Transverse colon (tissue), 3 donors: ENCODE data around the gene RNF166.

ENCODE experiments used
- CTCF ChIP-seq, 5 experiments: fragments of 200-600 bp in 3 of 5; fragments of 450-650 bp in 2 of 5; sonication (generic) in 3 of 5; IDR thresholded peaks; 1 replicate in 2 of 5; 2 replicates in 3 of 5; pipeline ENCODE4 v1.5.1; 2016 to 2017; ENCODE audit warnings: antibody characterized with exemption in 5 of 5, inconsistent platforms in 3 of 5, mild to moderate bottlenecking in 2 of 5, moderate library complexity in 1 of 5
- EP300 ChIP-seq: sonication (generic); formaldehyde crosslinking; IDR thresholded peaks from one replicate; pipeline ENCODE4 v1.6.1; 2017; ENCODE audit warnings: antibody characterized with exemption, low read depth
- POLR2A ChIP-seq: fragments of 450-650 bp; IDR thresholded peaks from one replicate; pipeline ENCODE4 v1.6.1; 2016; ENCODE audit warnings: antibody characterized with exemption, mild to moderate bottlenecking, moderate library complexity

- TF ChIP-seq CTCF (IDR thresholded peaks at IDR 0.05) (no peak), EP300 (no peak), POLR2A (no peak)
Observed at GRCh38 chr16:88655733-88656281, 50.4 kb downstream of the RNF166 start.
